Psoas muscle (tissue), 8 donors: Measurements from ENCODE around the gene RYR2. TPM values are rescaled to one million over a fixed set of nuclear protein-coding genes. Genes with fewer than 3 reads are reported as not detected.

Source experiments
- ATAC-seq, 4 donors: fragments of 200-7000 bp; cut with Tn5 transposase; one replicate each; pipeline ENCODE4 v1.9.1; 2020; ENCODE audit warnings: moderate library complexity in 3 of 4, mild to moderate bottlenecking in 2 of 4
- DNase-seq, 2 donors: peaks; one replicate each; pipeline ENCODE4 v3.0.0-alpha.2; 2020
- H3K27ac ChIP-seq: fragments of 200-600 bp; one replicate; pipeline ENCODE4 v1.8.0; 2022
- H3K27me3 ChIP-seq, 3 donors: fragments of 200-600 bp in 1 of 3; one replicate each; pipeline versions ENCODE4 v1.6.1 to v1.8.0; 2013 to 2022; ENCODE audit warnings: low read length in 2 of 3, mild to moderate bottlenecking in 2 of 3, moderate library complexity in 1 of 3; ENCODE audit not compliant: insufficient read depth in 3 of 3
- H3K36me3 ChIP-seq, 2 donors: fragments of 200-600 bp in 1 of 2; one replicate each; pipeline versions ENCODE4 v1.6.1 to v1.8.0; 2013 to 2022; ENCODE audit warnings: low read depth in 1 of 2, mild to moderate bottlenecking in 1 of 2, moderate library complexity in 1 of 2; ENCODE audit not compliant: insufficient read depth in 1 of 2
- H3K4me1 ChIP-seq: fragments of 200-600 bp; one replicate; pipeline ENCODE4 v1.8.0; 2022
- H3K4me3 ChIP-seq: fragments of 200-600 bp; one replicate; pipeline ENCODE4 v1.8.0; 2022; ENCODE audit warnings: mild to moderate bottlenecking
- H3K9me3 ChIP-seq: fragments of 200-600 bp; one replicate; pipeline ENCODE4 v1.8.0; 2022
- WGBS, 3 donors: extraction: QIAGEN DNeasy Blood & Tissue Kit; methylation state at CpG; one replicate each; pipeline versions ENCODE4 v1.1.6 to v1.1.7; 2013; 5-methylcytosine and 5-hydroxymethylcytosine counted together
- intact Hi-C, 2 donors: fragments of 100-400 bp; cut with DNase I; formaldehyde crosslinking; loops; one replicate each; pipeline versions ENCODE4 v1.11.0 to v1.14.2; 2022
- polyA plus RNA-seq, 3 donors: library from polyadenylated mRNA; stranded (reverse); fragments of 200-250 nt; gene quantifications; one replicate each; pipeline ENCODE4 v1.2.3, GENCODE V29; 2013
- total RNA-seq, 4 donors: library from RNA; stranded (reverse); fragmentation: NEBNext Ultra II Directional in 2 of 4; extraction: Animal tissue kit (Norgen Biotek cat#: 25700) in 2 of 4; gene quantifications; one replicate each; pipeline versions ENCODE4 v1.2.1 to v1.2.4, GENCODE V29; 2021 to 2023
- TF ChIP-seq, protein P1 (sequence below): fragments of 200-600 bp; IDR thresholded peaks from one replicate; pipeline ENCODE4 v1.8.0; 2022; ENCODE audit warnings: antibody characterized with exemption
- donor health status: healthy with polysubstance abuse.
- donor health status: DM: no; HTN: no; CAD: no; lungs with moderate emphysema.
- donor health status: Bipolar disorder and iron deficiency.
- donor health status: healthy.
- donor health status: DM: yes; HTN: yes; CAD: no.
- donor health status: DM: no; HTN: no; CAD: no.
- donor health status: DM: no; HTN: no; CAD: no.
- donor health status: DM: yes; HTN: yes; CAD: no.

The RYR2 gene
- total and polyA plus RNA-seq, 7 donors = 0.06 to 0.48 (median 0.25) TPM

DNA sequence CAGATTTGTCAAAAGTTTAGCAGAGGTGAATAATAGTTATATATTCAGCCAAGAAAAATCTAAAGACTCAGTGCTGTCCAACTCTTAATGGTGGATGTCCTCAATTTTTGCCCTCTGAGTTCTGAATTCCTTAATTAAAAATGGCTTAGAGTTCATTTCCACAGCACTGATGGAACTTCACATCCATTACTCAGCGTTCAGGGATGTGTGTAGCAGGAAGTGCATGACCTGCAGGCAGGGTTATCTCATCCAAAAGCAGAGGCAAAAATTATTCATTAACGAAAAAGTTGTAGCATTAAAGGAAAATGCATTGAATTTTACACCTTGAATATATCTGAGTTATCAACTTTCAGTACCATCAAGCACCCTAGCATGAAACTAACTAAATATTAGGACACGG lies 752.1 kb downstream of the RYR2 start:
- no peaks in the 10 kb centered on the region for H3K4me1 ChIP-seq
- TF ChIP-seq, protein P1, sequence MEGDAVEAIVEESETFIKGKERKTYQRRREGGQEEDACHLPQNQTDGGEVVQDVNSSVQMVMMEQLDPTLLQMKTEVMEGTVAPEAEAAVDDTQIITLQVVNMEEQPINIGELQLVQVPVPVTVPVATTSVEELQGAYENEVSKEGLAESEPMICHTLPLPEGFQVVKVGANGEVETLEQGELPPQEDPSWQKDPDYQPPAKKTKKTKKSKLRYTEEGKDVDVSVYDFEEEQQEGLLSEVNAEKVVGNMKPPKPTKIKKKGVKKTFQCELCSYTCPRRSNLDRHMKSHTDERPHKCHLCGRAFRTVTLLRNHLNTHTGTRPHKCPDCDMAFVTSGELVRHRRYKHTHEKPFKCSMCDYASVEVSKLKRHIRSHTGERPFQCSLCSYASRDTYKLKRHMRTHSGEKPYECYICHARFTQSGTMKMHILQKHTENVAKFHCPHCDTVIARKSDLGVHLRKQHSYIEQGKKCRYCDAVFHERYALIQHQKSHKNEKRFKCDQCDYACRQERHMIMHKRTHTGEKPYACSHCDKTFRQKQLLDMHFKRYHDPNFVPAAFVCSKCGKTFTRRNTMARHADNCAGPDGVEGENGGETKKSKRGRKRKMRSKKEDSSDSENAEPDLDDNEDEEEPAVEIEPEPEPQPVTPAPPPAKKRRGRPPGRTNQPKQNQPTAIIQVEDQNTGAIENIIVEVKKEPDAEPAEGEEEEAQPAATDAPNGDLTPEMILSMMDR = no peak
- H3K9me3 ChIP-seq = no peaks in the 10 kb centered on the region
- H3K27ac ChIP-seq = no peak overlapping the region
- no peak overlapping the region for H3K4me3 ChIP-seq
- no peaks in the 10 kb centered on the region for H3K36me3 ChIP-seq
- 46 to 52% (median 52%) methylated on average over 3 of the region's 3 CpGs for WGBS, 3 donors
- DNase-seq (no peak), ATAC-seq (no peak)
- intact Hi-C loops = no loop called here
- H3K27me3 ChIP-seq = no peaks in the 10 kb centered on the region

GRCh38 chr1:237795558-237795957 lies 753.6 kb downstream of the RYR2 start:
- intact Hi-C loops = no loop called here
- ATAC-seq = no peak
- DNase-seq = no peak
- no peaks in the 10 kb centered on the region for H3K9me3 ChIP-seq
- no peak overlapping the region for H3K4me3 ChIP-seq
- no peak overlapping the region for H3K27ac ChIP-seq
- TF ChIP-seq, protein P1 = no peak
- no peaks in the 10 kb centered on the region for H3K27me3 ChIP-seq
- no peaks in the 10 kb centered on the region for H3K4me1 ChIP-seq
- 89 to 96% (median 95%) methylated on average over 11 to 13 of the region's 13 CpGs for WGBS, 3 donors
- no peaks in the 10 kb centered on the region for H3K36me3 ChIP-seq

GRCh38 chr1:237799762-237800474 lies 757.9 kb downstream of the RYR2 start:
- intact Hi-C loops = no loop called here
- DNase-seq (no peak), ATAC-seq (peak in 1 of 4 donors; percentile 58)
- no peaks in the 10 kb centered on the region for H3K36me3 ChIP-seq
- WGBS, 3 donors = 61 to 70% (median 68%) methylated on average over 5 of the region's 5 CpGs
- TF ChIP-seq, protein P1 = no peak
- no peaks in the 10 kb centered on the region for H3K9me3 ChIP-seq
- no peaks in the 10 kb centered on the region for H3K27me3 ChIP-seq
- no peak overlapping the region for H3K4me3 ChIP-seq
- H3K4me1 ChIP-seq = no peaks in the 10 kb centered on the region
- H3K27ac ChIP-seq = no peak overlapping the region

DNA sequence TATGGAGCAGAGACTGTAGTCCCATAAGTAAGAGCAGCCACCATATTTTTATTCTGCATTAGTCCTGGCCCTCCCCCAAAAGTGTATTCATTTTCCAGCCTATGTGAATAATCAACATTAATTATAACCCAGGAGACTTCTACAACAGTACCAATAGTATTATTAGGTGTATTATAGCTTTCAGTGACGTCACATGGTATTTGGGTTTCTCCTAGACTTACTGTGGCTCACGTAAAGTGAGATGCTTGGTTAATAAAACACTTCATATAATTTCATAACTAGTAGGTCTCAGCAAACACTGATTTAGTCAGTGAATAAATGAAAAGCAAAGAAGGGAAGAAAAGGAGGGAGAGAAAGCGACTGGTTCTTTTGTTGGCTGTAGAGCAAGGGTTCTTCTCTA lies 762.5 kb downstream of the RYR2 start:
- WGBS, 3 donors = 82 to 86% (median 82%) methylated on average over 3 of the region's 3 CpGs
- Histone ChIP-seq H3K4me1 (no peaks in the 10 kb centered on the region), H3K27me3 (no peaks in the 10 kb centered on the region), H3K36me3 (no peaks in the 10 kb centered on the region), H3K27ac (no peak overlapping the region), H3K9me3 (no peaks in the 10 kb centered on the region), H3K4me3 (no peak overlapping the region)
- no peak for DNase-seq
- TF ChIP-seq, protein P1 = no peak
- ATAC-seq = no peak
- intact Hi-C loops = no loop called here

- Histone ChIP-seq H3K36me3 (no peaks in the 10 kb centered on the region), H3K9me3 (no peaks in the 10 kb centered on the region), H3K4me3 (no peak overlapping the region), H3K4me1 (no peaks in the 10 kb centered on the region), H3K27ac (no peak overlapping the region), H3K27me3 (no peaks in the 10 kb centered on the region)
- TF ChIP-seq, protein P1 = no peak
- WGBS, 3 donors = 29 to 56% (median 35%) methylated on average over 2 of the region's 2 CpGs
- DNase-seq (no peak), ATAC-seq (no peak)
- intact Hi-C loops = no loop called here
Measured at GRCh38 chr1:237809099-237809498, 767.1 kb downstream of the RYR2 start.
